Trophoblast cell (in vitro differentiated cells and primary cell): ENCODE measurements around the gene GSTT2B.
"Not testable (repeated sequence)": the region's sequence is repeated elsewhere in the genome, so short reads cannot be mapped to it uniquely, and the experiment has no call there.

Source experiments
- DNase-seq, 2 donors: peaks; one replicate each; pipeline ENCODE4 v3.0.0-alpha.2; 2016
- H2AFZ ChIP-seq: 2 replicates; pipeline ENCODE4 v1.6.1; 2013; ENCODE audit warnings: low read length, moderate library complexity, mild to moderate bottlenecking; ENCODE audit not compliant: insufficient read depth, poor library complexity
- H2AK5ac ChIP-seq: 2 replicates; pipeline ENCODE4 v1.6.1; 2013; ENCODE audit warnings: mild to moderate bottlenecking, low read length
- H2BK120ac ChIP-seq: 2 replicates; pipeline ENCODE4 v1.6.1; 2013; ENCODE audit warnings: low read length, mild to moderate bottlenecking, moderate library complexity; ENCODE audit not compliant: insufficient read depth, poor library complexity
- H2BK12ac ChIP-seq: 2 replicates; pipeline ENCODE4 v1.6.1; 2013; ENCODE audit warnings: mild to moderate bottlenecking, low read length, moderate library complexity
- H2BK5ac ChIP-seq: 2 replicates; pipeline ENCODE4 v1.6.1; 2013; ENCODE audit warnings: low read length, low read depth, moderate library complexity, mild to moderate bottlenecking; ENCODE audit not compliant: poor library complexity
- H3K14ac ChIP-seq: 2 replicates; pipeline ENCODE4 v1.6.1; 2013; ENCODE audit warnings: mild to moderate bottlenecking, low read length
- H3K18ac ChIP-seq: 2 replicates; pipeline ENCODE4 v1.6.1; 2013; ENCODE audit warnings: mild to moderate bottlenecking, low read length
- H3K23ac ChIP-seq: 2 replicates; pipeline ENCODE4 v1.6.1; 2013; ENCODE audit warnings: low read length
- H3K27ac ChIP-seq: 2 replicates; pipeline ENCODE4 v1.5.1; 2013; ENCODE audit warnings: low read depth, mild to moderate bottlenecking, inconsistent platforms, low read length, moderate library complexity
- H3K27me3 ChIP-seq: 2 replicates; pipeline ENCODE4 v1.6.1; 2013; ENCODE audit warnings: inconsistent platforms, mild to moderate bottlenecking, low read length, moderate library complexity; ENCODE audit not compliant: insufficient read depth
- H3K36me3 ChIP-seq, 2 experiments: 1 replicate in 1 of 2; 2 replicates in 1 of 2; pipeline ENCODE4 v1.6.1; 2013; ENCODE audit warnings: low read length in 2 of 2, mild to moderate bottlenecking in 2 of 2, moderate library complexity in 1 of 2; ENCODE audit not compliant: insufficient read depth in 2 of 2, control insufficient read depth in 1 of 2
- H3K4ac ChIP-seq: 2 replicates; pipeline ENCODE4 v1.6.1; 2013; ENCODE audit warnings: low read depth, mild to moderate bottlenecking, low read length, moderate library complexity
- H3K4me1 ChIP-seq, 2 experiments: 1 replicate in 1 of 2; 2 replicates in 1 of 2; pipeline ENCODE4 v1.6.1; 2013; ENCODE audit warnings: low read length in 2 of 2, mild to moderate bottlenecking in 2 of 2, moderate library complexity in 1 of 2; ENCODE audit not compliant: insufficient read depth in 2 of 2, control insufficient read depth in 1 of 2
- H3K4me2 ChIP-seq: 2 replicates; pipeline ENCODE4 v1.6.1; 2013; ENCODE audit warnings: inconsistent platforms, mild to moderate bottlenecking, low read length, moderate library complexity
- H3K4me3 ChIP-seq: 2 replicates; pipeline ENCODE4 v1.5.1; 2013; ENCODE audit warnings: mild to moderate bottlenecking, low read depth, low read length, inconsistent platforms
- H3K79me1 ChIP-seq: one replicate; pipeline ENCODE4 v1.6.1; 2013; ENCODE audit warnings: low read length
- H3K79me2 ChIP-seq: 2 replicates; pipeline ENCODE4 v1.6.1; 2013; ENCODE audit warnings: low read length, mild to moderate bottlenecking; ENCODE audit not compliant: control insufficient read depth, insufficient read depth, poor library complexity
- H3K9ac ChIP-seq: 2 replicates; pipeline ENCODE4 v1.6.1; 2013; ENCODE audit warnings: mild to moderate bottlenecking, low read length
- H3K9me3 ChIP-seq: 2 replicates; pipeline ENCODE4 v1.6.1; 2013; ENCODE audit warnings: low read depth, mild to moderate bottlenecking, control low read depth, inconsistent platforms, low read length; ENCODE audit not compliant: insufficient read depth
- H4K12ac ChIP-seq: 2 replicates; pipeline ENCODE4 v1.6.1; 2013; ENCODE audit warnings: low read depth, mild to moderate bottlenecking, low read length, moderate library complexity
- H4K8ac ChIP-seq: 2 replicates; pipeline ENCODE4 v1.6.1; 2013; ENCODE audit warnings: low read depth, mild to moderate bottlenecking, low read length, moderate library complexity
- H4K91ac ChIP-seq: one replicate; pipeline ENCODE4 v1.6.1; 2013; ENCODE audit warnings: low read depth, mild to moderate bottlenecking, low read length, moderate library complexity
- WGBS: extraction: QIAGEN DNeasy Blood & Tissue Kit; methylation state at CpG from one replicate; pipeline ENCODE4 v1.1.7; 2013; ENCODE audit warnings: missing lambda C conversion rate; ENCODE audit not compliant: insufficient read length, insufficient coverage; ENCODE audit errors: extremely low coverage; 5-methylcytosine and 5-hydroxymethylcytosine counted together

The GSTT2B gene

DNA sequence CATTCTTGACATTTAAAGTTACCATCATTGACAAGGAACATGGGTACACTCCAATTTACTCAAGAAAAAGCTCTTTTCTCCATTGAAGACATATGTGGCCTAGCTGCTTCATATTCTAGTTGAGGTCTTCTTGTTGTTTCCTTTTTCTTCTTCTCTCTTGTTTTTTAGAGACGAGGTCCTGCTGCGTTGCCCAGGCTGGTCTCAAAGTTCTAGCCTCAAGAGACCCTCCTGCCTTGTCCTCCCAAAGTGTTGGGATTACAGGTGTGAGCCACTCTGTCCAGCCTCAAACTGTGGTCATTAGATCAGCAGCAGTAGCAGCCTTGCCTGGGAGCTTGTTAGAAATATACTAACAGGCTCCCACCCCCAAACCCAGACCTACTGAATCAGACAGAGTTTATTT is 32.1 kb upstream of the GSTT2B start:
- DNase-seq, H4K8ac ChIP-seq, H3K4ac ChIP-seq, H2BK12ac ChIP-seq, H3K79me1 ChIP-seq, H3K18ac ChIP-seq, H3K23ac ChIP-seq, H4K91ac ChIP-seq, H2BK120ac ChIP-seq, H3K4me3 ChIP-seq, H3K9me3 ChIP-seq, H3K79me2 ChIP-seq, H2AK5ac ChIP-seq, H3K36me3 ChIP-seq, H3K27me3 ChIP-seq, H3K4me1 ChIP-seq, H4K12ac ChIP-seq, H3K9ac ChIP-seq, H3K4me2 ChIP-seq, H2BK5ac ChIP-seq, H3K27ac ChIP-seq, H3K14ac ChIP-seq, H2AFZ ChIP-seq: not testable (repeated sequence)
- WGBS = no CpG with 5 or more reads among the region's 2 CpGs

DNA sequence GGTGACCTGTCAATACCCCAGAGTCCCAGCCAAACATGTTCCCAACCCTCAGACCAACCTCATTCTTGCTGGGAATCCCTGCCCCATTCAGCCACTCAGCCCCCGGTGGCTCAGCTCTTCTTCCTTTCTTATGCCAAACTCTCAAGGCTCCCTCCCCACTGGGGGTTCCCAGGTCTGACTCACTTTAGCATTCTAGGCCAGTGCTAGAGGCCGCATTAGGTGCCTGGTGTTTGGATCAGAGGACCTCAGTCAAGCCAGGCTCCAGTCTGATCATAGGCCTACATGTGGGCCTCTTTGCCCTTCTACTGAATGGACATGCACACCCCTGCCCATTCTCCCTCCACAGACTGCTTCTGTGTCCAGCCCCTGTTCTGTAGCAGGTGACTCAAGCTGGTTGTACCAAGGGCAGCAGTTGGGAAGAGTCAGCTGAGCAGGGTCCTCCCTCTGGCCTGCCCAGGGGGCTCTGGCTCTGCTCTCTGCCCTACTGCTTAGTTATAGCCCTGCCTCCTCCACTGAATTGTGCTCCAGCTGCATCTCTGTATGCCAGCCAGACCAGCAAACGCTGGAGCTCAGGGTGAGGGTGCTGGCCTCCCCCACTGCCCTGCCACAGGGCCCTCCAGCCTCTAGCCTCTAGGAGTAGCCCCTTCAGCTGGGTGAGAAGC is 28.7 kb upstream of the GSTT2B start:
- H3K79me2 ChIP-seq, H4K91ac ChIP-seq, H3K79me1 ChIP-seq, H3K18ac ChIP-seq, H3K36me3 ChIP-seq, H2BK120ac ChIP-seq, H3K23ac ChIP-seq, H2AFZ ChIP-seq, H3K4me2 ChIP-seq, H3K27ac ChIP-seq, H4K8ac ChIP-seq, H2BK12ac ChIP-seq, H3K27me3 ChIP-seq, H2AK5ac ChIP-seq, H3K9me3 ChIP-seq, H3K9ac ChIP-seq, DNase-seq, H4K12ac ChIP-seq, H2BK5ac ChIP-seq, H3K4ac ChIP-seq, H3K4me3 ChIP-seq, H3K4me1 ChIP-seq, H3K14ac ChIP-seq: not testable (repeated sequence)
- no CpG with 5 or more reads among the region's 3 CpGs for WGBS

DNA sequence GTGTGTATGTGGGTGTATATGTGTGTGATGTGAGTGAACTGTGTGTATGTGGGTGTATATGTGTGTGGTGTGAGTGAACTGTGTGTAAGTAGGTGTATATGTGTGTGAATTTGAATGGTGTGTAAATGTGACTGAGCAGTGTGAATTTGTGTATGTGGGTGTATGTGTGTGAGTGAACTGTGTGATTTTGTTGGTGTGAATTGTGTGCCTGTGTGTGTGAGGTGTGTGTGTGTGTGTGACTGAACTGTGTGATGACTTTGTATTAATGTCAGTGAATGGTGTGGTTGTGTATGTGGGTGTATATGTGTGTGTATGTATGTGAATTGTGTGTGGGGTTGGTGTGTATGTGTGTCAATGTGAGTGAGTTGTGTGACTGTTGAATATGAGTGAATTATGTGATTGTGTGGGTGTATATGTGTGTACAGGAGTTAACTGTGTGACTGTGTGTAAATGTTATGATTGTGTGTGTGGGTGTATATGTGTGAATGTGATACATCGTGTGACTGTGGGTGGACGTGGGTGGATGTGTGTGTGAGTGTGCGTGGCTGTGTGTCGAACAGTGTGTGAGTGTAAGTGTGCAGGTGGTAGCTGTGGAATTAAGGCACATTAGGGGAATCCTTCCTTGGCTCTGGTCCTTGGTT is 25.7 kb upstream of the GSTT2B start:
- not testable (repeated sequence) for H2BK120ac ChIP-seq, H3K23ac ChIP-seq, H3K79me1 ChIP-seq, H3K14ac ChIP-seq, H3K36me3 ChIP-seq, H3K18ac ChIP-seq, H4K91ac ChIP-seq, H3K27ac ChIP-seq, H3K9ac ChIP-seq, H2BK5ac ChIP-seq, H3K4me3 ChIP-seq, H4K8ac ChIP-seq, H3K9me3 ChIP-seq, H3K4me1 ChIP-seq, H2AK5ac ChIP-seq, H3K27me3 ChIP-seq, H2BK12ac ChIP-seq, H3K4ac ChIP-seq, DNase-seq, H3K4me2 ChIP-seq, H4K12ac ChIP-seq, H3K79me2 ChIP-seq, H2AFZ ChIP-seq
- WGBS = no CpG with 5 or more reads among the region's 4 CpGs

DNA sequence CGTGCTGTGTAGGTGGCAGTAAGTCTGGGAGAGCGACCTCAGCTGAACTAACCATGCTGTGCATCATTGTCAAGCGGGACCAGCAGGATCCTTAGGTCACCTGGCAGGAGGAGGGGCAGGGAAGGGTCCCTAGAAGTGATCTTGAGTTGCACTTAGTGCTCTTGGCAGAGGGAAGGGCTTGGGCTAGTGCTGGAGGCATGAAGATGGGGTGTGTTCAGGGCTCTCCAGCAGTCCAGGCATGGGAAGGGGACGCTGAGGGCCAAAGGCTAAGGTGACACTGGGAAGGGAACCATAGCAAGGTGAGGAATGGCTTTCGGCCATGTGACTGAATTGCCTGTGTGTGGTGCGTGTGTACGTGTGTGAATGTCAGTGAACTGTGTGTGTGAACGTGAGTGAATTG is 25.1 kb upstream of the GSTT2B start:
- not testable (repeated sequence) for H3K14ac ChIP-seq, H4K8ac ChIP-seq, H4K12ac ChIP-seq, H2AFZ ChIP-seq, H3K4me3 ChIP-seq, H3K4me2 ChIP-seq, H3K79me1 ChIP-seq, H3K9ac ChIP-seq, H4K91ac ChIP-seq, H3K27me3 ChIP-seq, H3K18ac ChIP-seq, H3K27ac ChIP-seq, H3K9me3 ChIP-seq, H3K4ac ChIP-seq, H3K23ac ChIP-seq, H3K4me1 ChIP-seq, H2BK12ac ChIP-seq, DNase-seq, H3K36me3 ChIP-seq, H2AK5ac ChIP-seq, H3K79me2 ChIP-seq, H2BK120ac ChIP-seq, H2BK5ac ChIP-seq
- WGBS = no CpG with 5 or more reads among the region's 8 CpGs
